ENCODE results near the gene ZFHX3. TPM values are rescaled to one million over a fixed set of nuclear protein-coding genes. Genes with fewer than 3 reads are reported as not detected.

The ZFHX3 gene
- total RNA-seq, 2 experiments from 2014 or later: 2.5 to 2.9 TPM

DNA sequence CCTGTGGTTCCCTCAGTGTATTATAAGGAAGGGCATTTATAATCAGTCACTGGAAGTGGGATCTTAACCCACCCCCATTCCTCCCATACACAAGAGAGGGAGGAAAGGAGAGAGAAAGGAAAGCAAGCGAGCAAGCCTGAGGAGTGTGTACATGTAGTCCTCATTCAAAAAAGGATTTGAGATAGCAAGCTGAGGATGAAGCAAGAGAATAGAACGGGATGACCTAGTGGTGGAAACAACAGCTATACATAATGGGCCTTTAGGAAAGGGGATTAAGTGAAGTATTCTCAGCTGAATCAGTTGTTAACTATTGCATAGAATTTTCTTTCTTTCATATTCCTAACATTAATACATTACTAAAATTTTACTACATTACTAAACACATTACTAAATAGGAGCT is 281.4 kb downstream of the ZFHX3 start:
- H3K36me3 Mint-ChIP-seq (ENCODE audit: low read depth): no peaks in the 10 kb centered on the region
- ChIA-PET POLR2A (interaction anchor here (0.6 kb wide), 1 partner anchor 1747 kb away, joined by 3 read pairs; no protein-coding TSS in a partner anchor), CTCF (no interaction called here)
- no peak overlapping the region for H3K4me3 Mint-ChIP-seq
- H3K9me3 Mint-ChIP-seq (ENCODE audit: insufficient read depth): no peaks in the 10 kb centered on the region
- no peaks in the 10 kb centered on the region for H3K27me3 Mint-ChIP-seq (ENCODE audit: low read depth)
- DNase-seq: no peak
- no peak for ATAC-seq
- H3K27ac Mint-ChIP-seq: no peak overlapping the region
- H3K4me1 Mint-ChIP-seq (ENCODE audit: low read depth): peaks cover 14% of the 10 kb centered on the region

DNA sequence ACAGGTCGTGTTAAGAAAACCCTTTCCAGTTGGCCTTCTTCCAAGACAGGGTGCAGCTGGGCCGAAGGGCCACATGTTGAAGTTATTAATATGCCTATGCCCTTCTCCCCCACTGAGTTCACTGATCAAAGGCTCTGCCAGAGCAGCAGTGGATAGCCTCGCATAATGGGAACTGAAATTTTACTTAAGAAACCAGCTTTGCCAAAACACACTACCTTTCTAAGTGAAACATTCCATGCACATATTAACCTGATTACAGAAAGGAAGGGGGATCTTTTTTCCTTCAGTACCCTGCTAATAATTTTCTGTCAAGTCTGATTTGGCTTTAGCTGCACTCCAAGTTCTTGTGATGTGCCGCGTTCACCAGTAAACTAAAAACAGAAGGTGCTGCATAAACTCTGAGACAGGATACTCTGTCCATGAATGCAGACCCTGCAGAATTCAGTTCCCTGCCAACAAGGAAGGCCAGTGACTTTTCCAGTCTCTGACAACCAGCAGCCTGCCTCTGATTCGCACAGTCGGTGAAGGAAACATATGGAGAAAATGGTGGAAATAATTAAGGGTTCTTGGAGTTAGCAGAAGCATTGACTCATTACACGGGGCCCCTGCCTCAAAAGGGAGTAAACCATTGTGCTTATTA is 283.8 kb downstream of the ZFHX3 start:
- Mint-ChIP-seq H3K27ac (no peak overlapping the region), H3K36me3 (ENCODE audit: low read depth) (no peaks in the 10 kb centered on the region), H3K9me3 (ENCODE audit: insufficient read depth) (no peaks in the 10 kb centered on the region)

DNA sequence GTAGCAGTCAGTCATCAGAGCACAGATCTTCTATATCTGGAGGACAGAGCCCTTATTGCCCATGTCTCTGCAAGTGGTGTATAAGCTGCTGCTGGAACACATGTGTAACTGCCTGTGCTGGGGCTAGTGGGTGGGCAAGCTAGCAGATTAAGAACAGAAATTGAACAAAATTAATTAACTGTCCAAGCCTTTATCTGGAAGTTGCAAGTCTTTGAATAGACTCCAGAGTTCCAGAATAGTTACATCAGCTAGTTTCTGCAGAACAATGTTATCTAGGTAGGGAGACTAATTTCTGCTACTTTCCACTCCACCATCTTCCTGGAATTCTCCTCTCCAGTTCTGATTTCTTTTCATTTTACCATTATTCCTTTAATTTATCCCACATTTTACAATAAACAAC is 287.3 kb downstream of the ZFHX3 start:
- peaks cover 13% of the 10 kb centered on the region for H3K9me3 Mint-ChIP-seq (ENCODE audit: insufficient read depth)
- ATAC-seq: no peak
- CTCF ChIA-PET: no interaction called here

More for the DNA sequence above, 283.8 kb downstream of the ZFHX3 start:
- ATAC-seq (no peak), DNase-seq (no peak)
- Mint-ChIP-seq H3K4me3 (no peak overlapping the region), H3K4me1 (ENCODE audit: low read depth) (peaks cover 11% of the 10 kb centered on the region), H3K27me3 (ENCODE audit: low read depth) (no peaks in the 10 kb centered on the region)
- CTCF ChIA-PET: no interaction called here
- POLR2A ChIA-PET: no interaction called here

DNA sequence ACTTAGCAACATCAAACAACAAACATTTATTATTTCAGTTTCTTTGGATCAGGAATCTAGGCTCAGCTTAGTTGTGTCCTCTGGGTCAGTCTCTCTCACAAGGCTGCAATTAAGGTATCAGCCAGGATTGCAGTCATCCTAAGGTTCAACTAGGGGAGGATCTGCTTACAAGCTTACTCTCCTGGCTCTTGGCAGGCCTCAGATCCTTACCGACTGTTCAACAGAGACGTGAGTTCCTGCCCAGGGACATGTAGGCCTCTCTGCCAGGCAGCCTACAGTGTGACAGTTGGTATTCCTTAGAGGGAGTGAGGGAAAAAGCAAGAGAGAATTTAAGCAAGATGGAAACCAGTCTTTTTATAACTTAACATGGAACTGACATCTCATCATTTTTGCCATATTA is 294.0 kb downstream of the ZFHX3 start:
- POLR2A ChIA-PET: no interaction called here
- CTCF ChIA-PET: no interaction called here
- Mint-ChIP-seq H3K9me3 (ENCODE audit: insufficient read depth) (peaks cover 13% of the 10 kb centered on the region), H3K27ac (no peak overlapping the region), H3K36me3 (ENCODE audit: low read depth) (no peaks in the 10 kb centered on the region), H3K4me1 (ENCODE audit: low read depth) (no peaks in the 10 kb centered on the region), H3K4me3 (no peak overlapping the region), H3K27me3 (ENCODE audit: low read depth) (no peaks in the 10 kb centered on the region)
- no peak for DNase-seq
- no peak for ATAC-seq

More for the DNA sequence above, 287.3 kb downstream of the ZFHX3 start:
- Mint-ChIP-seq H3K27me3 (ENCODE audit: low read depth) (no peaks in the 10 kb centered on the region), H3K27ac (no peak overlapping the region), H3K4me1 (ENCODE audit: low read depth) (no peaks in the 10 kb centered on the region), H3K36me3 (ENCODE audit: low read depth) (no peaks in the 10 kb centered on the region), H3K4me3 (no peak overlapping the region)
- no peak for DNase-seq
- POLR2A ChIA-PET: no interaction called here

DNA sequence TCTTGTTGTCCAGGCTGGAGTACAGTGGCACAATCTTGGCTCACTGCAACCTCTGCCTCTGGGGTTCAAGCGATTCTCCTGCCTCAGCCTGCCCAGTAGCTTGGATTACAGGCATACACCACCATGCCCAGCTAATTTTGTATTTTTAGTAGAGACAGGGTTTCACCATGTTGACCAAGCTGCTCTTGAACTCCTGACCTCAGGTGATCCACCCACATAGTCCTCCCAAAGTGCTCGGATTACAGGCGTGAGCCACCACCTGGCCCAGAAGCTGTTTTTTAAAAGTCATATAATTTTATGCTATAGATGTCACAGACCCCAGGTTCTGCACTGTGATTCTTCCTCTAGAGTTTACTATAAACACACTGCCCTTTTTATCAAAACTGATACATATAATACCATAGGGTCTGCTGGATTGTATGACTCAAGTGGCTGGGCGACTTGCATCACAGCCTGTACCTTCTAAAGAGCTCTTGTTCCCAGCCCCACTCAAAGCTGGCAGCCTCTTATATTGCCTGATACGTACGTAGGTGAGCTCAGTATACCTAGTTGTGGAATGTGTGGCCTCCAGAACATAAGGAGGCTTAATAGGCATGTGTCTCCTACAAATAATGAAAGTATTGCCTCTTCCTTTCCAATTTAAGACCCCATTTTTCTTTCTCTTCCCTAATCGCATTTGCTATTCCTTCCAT is 295.8 kb downstream of the ZFHX3 start:
- H3K27ac Mint-ChIP-seq: no peak overlapping the region
- DNase-seq (no peak), ATAC-seq (no peak)
- H3K36me3 Mint-ChIP-seq (ENCODE audit: low read depth): no peaks in the 10 kb centered on the region
- H3K27me3 Mint-ChIP-seq (ENCODE audit: low read depth): no peaks in the 10 kb centered on the region
- ChIA-PET CTCF (no interaction called here), POLR2A (no interaction called here)
- no peak overlapping the region for H3K4me3 Mint-ChIP-seq
- H3K9me3 Mint-ChIP-seq (ENCODE audit: insufficient read depth): no peaks in the 10 kb centered on the region
- no peaks in the 10 kb centered on the region for H3K4me1 Mint-ChIP-seq (ENCODE audit: low read depth)

DNA sequence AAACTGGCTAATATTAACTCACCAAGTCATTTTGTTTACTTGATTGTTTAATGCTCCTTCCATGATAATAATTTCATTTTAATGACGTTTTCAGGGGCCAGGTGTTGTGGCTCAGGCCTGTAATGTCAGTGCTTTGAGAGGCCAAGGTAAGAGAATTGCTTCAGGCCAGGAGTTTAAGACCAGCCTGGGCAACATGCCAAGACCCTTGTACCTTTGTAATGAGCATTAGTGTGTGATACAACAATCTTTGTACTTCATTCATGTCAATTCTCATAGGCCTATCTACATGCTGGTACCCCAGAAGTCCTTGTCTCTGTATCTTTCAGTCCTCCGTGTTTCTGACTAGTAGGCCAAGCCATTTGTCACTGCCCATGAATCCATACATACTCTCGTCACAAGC is 296.9 kb downstream of the ZFHX3 start:
- Mint-ChIP-seq H3K27ac (no peak overlapping the region), H3K9me3 (ENCODE audit: insufficient read depth) (no peaks in the 10 kb centered on the region), H3K36me3 (ENCODE audit: low read depth) (no peaks in the 10 kb centered on the region), H3K4me1 (ENCODE audit: low read depth) (no peaks in the 10 kb centered on the region), H3K4me3 (no peak overlapping the region), H3K27me3 (ENCODE audit: low read depth) (no peaks in the 10 kb centered on the region)
- ChIA-PET CTCF (no interaction called here), POLR2A (no interaction called here)
- DNase-seq: no peak
- no peak for ATAC-seq

DNA sequence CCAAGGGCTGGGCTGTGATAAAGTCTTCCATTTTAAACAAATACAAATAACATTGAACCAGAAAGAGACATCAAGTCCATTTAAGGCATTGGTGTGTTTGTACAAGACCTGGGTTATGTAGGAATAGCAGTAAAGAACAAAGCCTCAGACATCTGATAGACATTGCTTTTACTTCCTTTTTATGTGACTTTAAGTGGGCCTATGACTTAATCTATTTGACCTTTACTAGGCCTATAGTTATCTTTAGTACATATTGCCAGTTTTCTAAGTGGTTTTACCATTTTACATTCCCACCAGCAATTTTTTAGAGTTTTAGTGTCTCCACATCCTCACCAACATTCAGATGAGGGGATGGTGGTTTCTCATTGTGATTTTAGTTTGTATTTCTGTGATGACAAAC is 298.8 kb downstream of the ZFHX3 start:
- CTCF ChIA-PET: no interaction called here
- no peak overlapping the region for H3K27ac Mint-ChIP-seq
- H3K4me1 Mint-ChIP-seq (ENCODE audit: low read depth): no peaks in the 10 kb centered on the region
- H3K4me3 Mint-ChIP-seq: no peak overlapping the region
- ATAC-seq (no peak), DNase-seq (no peak)
- H3K9me3 Mint-ChIP-seq (ENCODE audit: insufficient read depth): no peaks in the 10 kb centered on the region
- POLR2A ChIA-PET: no interaction called here
- no peaks in the 10 kb centered on the region for H3K36me3 Mint-ChIP-seq (ENCODE audit: low read depth)
- no peaks in the 10 kb centered on the region for H3K27me3 Mint-ChIP-seq (ENCODE audit: low read depth)

DNA sequence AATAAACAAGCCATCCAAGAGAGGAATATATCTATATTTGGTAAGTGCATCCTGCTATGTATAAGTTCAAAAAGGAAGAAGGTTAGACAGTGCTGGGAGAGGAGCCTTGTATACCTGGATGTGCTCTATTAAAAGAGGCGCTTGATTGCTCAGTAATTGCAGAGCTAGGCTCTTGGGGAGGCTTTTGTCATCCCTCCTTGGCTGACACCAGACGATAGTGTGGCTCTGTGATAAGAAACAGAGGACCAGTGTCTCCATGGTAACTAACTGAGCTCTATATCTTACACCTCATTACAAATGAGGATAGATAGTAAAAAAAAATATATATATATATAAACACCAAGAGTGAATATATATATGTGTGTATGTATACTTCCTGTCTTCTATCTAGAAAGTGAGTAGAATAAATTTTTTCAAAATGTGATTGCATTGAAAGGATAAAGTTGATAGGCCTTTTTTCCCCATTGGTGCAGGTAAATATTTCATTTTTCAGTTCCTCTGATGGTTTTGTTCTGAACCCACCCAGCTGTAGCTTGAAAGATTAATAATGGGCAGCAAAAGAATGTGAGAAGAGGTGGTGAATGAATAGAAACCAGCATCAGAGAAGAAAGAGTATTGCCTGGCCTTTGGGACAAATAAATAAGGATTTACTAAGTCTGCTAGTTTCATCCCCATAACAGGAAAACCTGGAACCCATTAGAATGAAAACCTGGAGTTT is 303.7 kb downstream of the ZFHX3 start:
- Mint-ChIP-seq H3K27ac (no peak overlapping the region), H3K9me3 (ENCODE audit: insufficient read depth) (no peaks in the 10 kb centered on the region), H3K4me1 (ENCODE audit: low read depth) (peaks cover 2% of the 10 kb centered on the region), H3K4me3 (no peak overlapping the region), H3K36me3 (ENCODE audit: low read depth) (no peaks in the 10 kb centered on the region), H3K27me3 (ENCODE audit: low read depth) (no peaks in the 10 kb centered on the region)
- ChIA-PET CTCF (no interaction called here), POLR2A (no interaction called here)
- DNase-seq (no peak), ATAC-seq (no peak)

DNA sequence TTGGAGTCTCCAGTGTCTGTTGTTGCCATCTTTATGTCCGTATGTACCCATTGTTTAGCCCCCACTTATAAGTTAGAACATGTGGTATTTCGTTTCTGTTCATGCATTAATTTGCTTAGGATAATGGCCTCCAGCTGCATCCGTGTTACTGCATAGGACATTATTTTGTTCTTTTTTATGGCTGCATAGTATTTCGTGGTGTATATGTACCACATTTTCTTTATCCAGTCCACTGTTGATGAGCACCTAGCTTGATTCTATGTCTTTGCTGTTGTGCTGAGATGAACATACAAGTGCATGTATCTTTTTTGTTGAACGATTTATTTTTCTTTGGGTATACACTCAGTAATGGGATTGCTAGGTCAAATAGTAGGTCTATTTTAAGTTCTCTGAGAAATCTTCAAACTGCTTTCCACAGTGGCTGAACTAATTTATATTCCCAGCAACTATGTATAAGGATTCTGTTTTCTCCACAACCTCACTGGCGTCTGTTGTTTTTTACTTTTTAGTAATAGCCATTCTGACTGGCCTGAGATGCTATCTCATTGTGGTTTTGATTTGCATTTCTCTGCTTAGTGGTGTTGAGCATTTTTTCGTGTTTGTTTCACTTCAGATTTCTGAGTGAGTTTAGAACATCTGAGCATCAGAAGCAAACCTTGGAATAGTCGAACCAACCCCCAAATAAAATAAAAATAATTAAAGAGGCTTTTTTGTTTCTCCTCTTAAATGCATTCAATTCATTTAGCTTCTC is 304.7 kb downstream of the ZFHX3 start:
- DNase-seq: no peak
- ChIA-PET POLR2A (no interaction called here), CTCF (interaction anchor here (0.7 kb wide), 1 partner anchor 285 kb away, joined by 3 read pairs; no protein-coding TSS in a partner anchor)
- Mint-ChIP-seq H3K27ac (no peak overlapping the region), H3K4me3 (no peak overlapping the region), H3K9me3 (ENCODE audit: insufficient read depth) (no peaks in the 10 kb centered on the region), H3K36me3 (ENCODE audit: low read depth) (no peaks in the 10 kb centered on the region), H3K27me3 (ENCODE audit: low read depth) (no peaks in the 10 kb centered on the region), H3K4me1 (ENCODE audit: low read depth) (peaks cover 2% of the 10 kb centered on the region)
- ATAC-seq: no peak

DNA sequence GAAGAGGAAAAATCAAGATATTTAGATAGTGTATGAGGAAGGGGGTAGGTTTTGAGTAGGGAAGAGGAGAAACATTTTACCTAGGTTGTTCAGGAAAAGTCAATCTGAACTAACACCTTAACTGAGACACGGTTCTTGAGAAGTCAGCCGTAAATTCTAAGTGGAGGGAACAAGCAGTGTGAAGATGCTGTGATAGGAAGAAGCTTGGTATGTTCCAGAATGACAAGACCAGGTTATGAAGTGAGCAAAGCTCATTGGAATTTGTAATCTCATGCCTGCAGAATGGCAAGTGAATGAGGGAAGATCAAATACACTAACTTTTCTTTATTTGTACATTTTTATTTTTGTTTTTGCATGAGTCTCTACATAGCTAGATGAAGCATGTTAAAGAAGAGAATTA is 307.6 kb downstream of the ZFHX3 start:
- ChIA-PET POLR2A (no interaction called here), CTCF (no interaction called here)
- no peak for ATAC-seq
- no peak for DNase-seq
- Mint-ChIP-seq H3K4me1 (ENCODE audit: low read depth) (peaks cover 2% of the 10 kb centered on the region), H3K27me3 (ENCODE audit: low read depth) (no peaks in the 10 kb centered on the region), H3K27ac (no peak overlapping the region), H3K36me3 (ENCODE audit: low read depth) (no peaks in the 10 kb centered on the region), H3K4me3 (no peak overlapping the region), H3K9me3 (ENCODE audit: insufficient read depth) (no peaks in the 10 kb centered on the region)

DNA sequence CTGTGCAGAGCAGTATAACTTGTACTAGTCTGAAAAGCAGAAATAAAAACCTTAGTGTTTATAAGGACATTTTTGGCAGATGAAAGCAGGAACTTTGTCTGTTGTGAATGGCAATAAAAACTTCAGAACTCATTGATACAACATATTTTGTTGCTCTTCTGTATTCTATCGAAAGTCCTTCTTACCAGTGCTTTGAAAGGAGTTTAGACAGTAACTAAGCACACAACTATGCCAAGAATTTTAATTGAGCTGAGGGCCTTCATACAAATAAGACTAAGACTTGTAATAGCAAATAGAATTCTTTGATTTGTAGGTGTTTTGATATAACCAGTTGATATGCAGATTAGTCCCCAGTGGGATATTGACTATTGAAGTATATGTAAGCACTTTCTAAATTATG is 308.4 kb downstream of the ZFHX3 start:
- Mint-ChIP-seq H3K27ac (no peak overlapping the region), H3K9me3 (ENCODE audit: insufficient read depth) (no peaks in the 10 kb centered on the region), H3K27me3 (ENCODE audit: low read depth) (no peaks in the 10 kb centered on the region), H3K36me3 (ENCODE audit: low read depth) (no peaks in the 10 kb centered on the region), H3K4me3 (no peak overlapping the region), H3K4me1 (ENCODE audit: low read depth) (peaks cover 2% of the 10 kb centered on the region)
- ChIA-PET POLR2A (no interaction called here), CTCF (no interaction called here)
- DNase-seq: no peak
- no peak for ATAC-seq

DNA sequence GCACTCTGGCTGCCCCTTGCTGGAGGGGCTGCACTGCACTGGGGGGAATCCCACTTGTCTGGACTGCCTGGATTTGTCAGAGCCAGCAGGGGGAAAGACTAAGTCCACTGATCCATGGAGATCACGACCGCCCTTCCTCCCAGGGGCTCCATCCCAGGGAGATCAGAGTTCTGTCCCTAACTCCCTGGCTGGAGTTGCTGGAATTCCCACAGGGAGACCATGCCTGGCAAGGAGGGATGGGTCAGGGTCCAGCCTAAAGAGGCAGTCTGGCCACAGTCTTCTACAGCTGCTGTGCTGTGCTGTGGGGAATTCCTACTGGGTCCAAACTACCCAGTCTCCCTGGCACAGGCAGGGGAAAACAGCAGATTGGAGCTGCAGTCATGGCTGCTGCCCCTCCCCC is 311.9 kb downstream of the ZFHX3 start:
- POLR2A ChIA-PET: no interaction called here
- CTCF ChIA-PET: no interaction called here
- H3K27me3 Mint-ChIP-seq (ENCODE audit: low read depth): peaks cover 2% of the 10 kb centered on the region

More for the DNA sequence above, 311.9 kb downstream of the ZFHX3 start:
- Mint-ChIP-seq H3K4me3 (no peak overlapping the region), H3K36me3 (ENCODE audit: low read depth) (no peaks in the 10 kb centered on the region), H3K27ac (no peak overlapping the region), H3K4me1 (ENCODE audit: low read depth) (no peaks in the 10 kb centered on the region), H3K9me3 (ENCODE audit: insufficient read depth) (no peaks in the 10 kb centered on the region)
- no peak for DNase-seq
- no peak for ATAC-seq

Measured in activated CD8-positive, alpha-beta T cell treated with anti-CD3 and anti-CD28 coated beads, Interleukin-2, amount 10 ng/mL, durations not matched to agents 7 days and 5 days (primary cell).